Heart left ventricle (tissue), 16 donors: ENCODE data around the gene ZNF692. TPM values are rescaled to one million over a fixed set of nuclear protein-coding genes. Genes with fewer than 3 reads are reported as not detected.

Source experiments
- ATAC-seq, 4 donors: fragments of 200-7000 bp; cut with Tn5 transposase; one replicate each; pipeline ENCODE4 v1.9.1; 2020 to 2022; ENCODE audit warnings: moderate library complexity in 4 of 4, mild to moderate bottlenecking in 3 of 4, moderate number of reproducible peaks in 1 of 4
- DNase-seq, 5 donors: peaks; one replicate each; pipeline ENCODE4 v3.0.0-alpha.2; 2020
- H3K27ac ChIP-seq, 12 donors: fragments of 200-600 bp; sonication (generic) in 4 of 12; one replicate each; pipeline versions ENCODE4 v1.5.0 to v1.8.0; 2016 to 2022; ENCODE audit warnings: mild to moderate bottlenecking in 2 of 12
- H3K27me3 ChIP-seq, 9 donors: fragments of 200-600 bp; sonication (generic) in 2 of 9; one replicate each; pipeline versions ENCODE4 v1.5.1 to v1.8.0; 2016 to 2022; ENCODE audit warnings: mild to moderate bottlenecking in 3 of 9
- H3K36me3 ChIP-seq, 9 donors: fragments of 200-600 bp; sonication (generic) in 2 of 9; one replicate each; pipeline versions ENCODE4 v1.5.0 to v1.8.0; 2018 to 2022; ENCODE audit warnings: mild to moderate bottlenecking in 2 of 9
- H3K4me1 ChIP-seq, 12 donors: fragments of 200-600 bp; sonication (generic) in 4 of 12; one replicate each; pipeline versions ENCODE4 v1.5.0 to v1.8.0; 2016 to 2022; ENCODE audit warnings: mild to moderate bottlenecking in 3 of 12
- H3K4me3 ChIP-seq, 12 donors: fragments of 200-600 bp; sonication (generic) in 4 of 12; one replicate each; pipeline versions ENCODE4 v1.5.0 to v1.8.0; 2017 to 2022; ENCODE audit warnings: mild to moderate bottlenecking in 9 of 12, moderate library complexity in 4 of 12
- H3K9me3 ChIP-seq, 12 donors: fragments of 200-600 bp; sonication (generic) in 4 of 12; one replicate each; pipeline versions ENCODE4 v1.5.0 to v1.8.0; 2016 to 2022; ENCODE audit warnings: mild to moderate bottlenecking in 1 of 12
- CTCF ChIP-seq, 12 donors: fragments of 200-600 bp; sonication (generic) in 4 of 12; IDR thresholded peaks; one replicate each; pipeline versions ENCODE4 v1.5.0 to v1.8.0; 2018 to 2022; ENCODE audit warnings: antibody characterized with exemption in 12 of 12, mild to moderate bottlenecking in 5 of 12
- POLR2A ChIP-seq, 2 donors: fragments of 450-650 bp; IDR thresholded peaks; one replicate each; pipeline ENCODE4 v1.6.1; 2017; ENCODE audit warnings: antibody characterized with exemption in 2 of 2, mild to moderate bottlenecking in 2 of 2, moderate library complexity in 2 of 2
- WGBS, 4 donors: extraction: QIAGEN DNeasy Blood & Tissue Kit in 2 of 4; methylation state at CpG; one replicate each; pipeline versions ENCODE4 v1.1.5 to v1.1.7; 2013 to 2018; 5-methylcytosine and 5-hydroxymethylcytosine counted together
- intact Hi-C, 10 donors: fragments of 100-400 bp; cut with DNase I; formaldehyde crosslinking; loops; one replicate each; pipeline versions ENCODE4 v1.11.1 to v1.14.2; 2022
- polyA plus RNA-seq, 2 donors: library from polyadenylated mRNA; stranded (reverse); fragments of 200-250 nt; gene quantifications; one replicate each; pipeline ENCODE4 v1.2.3, GENCODE V29; 2013
- total RNA-seq, 9 donors: library from RNA; depleted of rRNA in 2 of 9; stranded (reverse); fragments of >200 nt in 2 of 9; fragmentation: NEBNext Ultra II Directional in 3 of 9; extraction: Animal tissue kit (Norgen Biotek cat#: 25700) in 3 of 9; gene quantifications; one replicate each; pipeline versions ENCODE4 v1.1.0 to v1.2.4, GENCODE V29; 2016 to 2023
- donor health status: ischemic (EF 13 %, LVEDD 7.1; RV severe dilation, severe dysfunction).
- donor health status: healthy with polysubstance abuse.
- donor health status: DM: no; HTN: yes; CAD: no.
- donor health status: DM: no; HTN: no; CAD: no.
- donor health status: ischemic (EF 25% LVEDD 6.9; RV normal size, moderate dysfunction).
- donor health status: ischemic (EF 25% LVEDD 5.7; RV mildly dilated, moderate dysfunction).
- donor health status: healthy.
- donor health status: DM: yes; HTN: yes; CAD: no.
- donor health status: ischemic (EF 35%, LVEDD 5.7; RV mildly dilated, moderate dysfunction).
- donor health status: nonischemic (EF 11% LVEDD 7.7; RV severe dilation, severe dysfunction).
- donor health status: DM: yes; HTN: yes; CAD: no.
- donor health status: PGD.
- donor health status: ischemic (EF 29% LVEDD 5.4; RV normal size, mild dysfunction).
- donor health status: nonischemic (EF 23%, LVEDD 6.1; RV moderate dilation, normal function).

The ZNF692 gene
- total and polyA plus RNA-seq, 11 donors: 7.4 to 32.4 (median 14.8) TPM

- intact Hi-C loops: no loop called here
- no peak for ATAC-seq
- Histone ChIP-seq H3K27me3 (no peaks in the 10 kb centered on the region), H3K4me1 (peaks cover 0 to 17% (median 0%) of the 10 kb centered on the region in 12 donors), H3K9me3 (no peaks in the 10 kb centered on the region), H3K4me3 (no peak overlapping the region), H3K36me3 (peaks cover 2 to 73% (median 55%) of the 10 kb centered on the region in 9 donors), H3K27ac (no peak overlapping the region)
- TF ChIP-seq CTCF (IDR thresholded peaks at IDR 0.05) (no peak), POLR2A (IDR thresholded peaks at IDR 0.05) (no peak)
- WGBS, 4 donors: 91 to 97% (median 93%) methylated on average over 2 of the region's 2 CpGs
- no peak for DNase-seq
Measured at GRCh38 chr1:248851390-248851789, 7.5 kb downstream of the ZNF692 start.

DNA sequence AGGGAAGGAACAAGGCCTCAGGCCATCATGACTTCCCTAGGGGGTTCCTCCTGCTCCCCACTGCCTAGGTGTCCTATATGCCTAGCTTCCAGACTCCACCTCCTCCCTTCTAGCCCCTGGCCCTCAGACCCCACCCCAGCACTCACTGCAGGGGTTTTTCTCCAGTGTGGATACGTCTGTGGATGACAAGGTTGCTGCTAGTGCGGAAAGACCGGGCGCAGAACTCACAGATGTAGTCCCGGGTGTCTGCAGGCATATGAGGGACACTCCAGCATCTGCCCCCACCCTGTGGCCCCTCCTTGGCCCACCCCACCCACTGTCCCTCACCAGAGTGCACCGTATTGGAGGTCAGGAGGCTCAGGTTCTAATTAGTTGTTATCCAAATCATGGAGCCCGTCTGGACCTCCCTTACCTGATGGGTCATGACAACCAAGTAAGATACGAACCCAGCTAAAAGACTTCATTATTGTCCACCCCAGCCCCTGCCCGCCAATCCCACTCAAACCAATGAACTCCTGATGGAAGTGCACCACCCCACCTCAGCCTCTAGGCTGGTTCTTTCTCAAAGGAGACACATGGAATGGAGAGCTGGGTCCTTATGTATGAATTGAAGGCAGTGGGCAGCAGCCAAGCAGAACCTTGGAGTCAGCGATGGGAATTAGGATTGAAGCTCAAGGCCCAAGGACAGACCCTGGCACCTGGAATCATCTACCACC, 8.2 kb downstream of the ZNF692 start:
- WGBS, 4 donors: 76 to 87% (median 83%) methylated on average over 7 to 10 of the region's 10 CpGs
- no peak for ATAC-seq
- peaks cover 2 to 78% (median 62%) of the 10 kb centered on the region in 9 donors for H3K36me3 ChIP-seq
- H3K4me1 ChIP-seq: peaks cover 0 to 17% (median 0%) of the 10 kb centered on the region in 12 donors
- H3K27me3 ChIP-seq: no peaks in the 10 kb centered on the region
- no peak for DNase-seq
- no peaks in the 10 kb centered on the region for H3K9me3 ChIP-seq
- H3K27ac ChIP-seq: no peak overlapping the region
- intact Hi-C loops: no loop called here
- H3K4me3 ChIP-seq: no peak overlapping the region
- TF ChIP-seq POLR2A (IDR thresholded peaks at IDR 0.05) (no peak), CTCF (IDR thresholded peaks at IDR 0.05) (no peak)

GRCh38 chr1:248850124-248850523, 8.8 kb downstream of the ZNF692 start:
- Histone ChIP-seq H3K27me3 (no peaks in the 10 kb centered on the region), H3K4me1 (peaks cover 0 to 17% (median 0%) of the 10 kb centered on the region in 12 donors), H3K4me3 (no peak overlapping the region), H3K27ac (no peak overlapping the region), H3K36me3 (peaks cover 2 to 78% (median 67%) of the 10 kb centered on the region in 9 donors), H3K9me3 (no peaks in the 10 kb centered on the region)
- TF ChIP-seq POLR2A (IDR thresholded peaks at IDR 0.05) (no peak), CTCF (IDR thresholded peaks at IDR 0.05) (no peak)
- WGBS, 4 donors: 92 to 96% (median 94%) methylated on average over 7 to 9 of the region's 9 CpGs
- no peak for ATAC-seq
- no peak for DNase-seq
- intact Hi-C loops: no loop called here

DNA sequence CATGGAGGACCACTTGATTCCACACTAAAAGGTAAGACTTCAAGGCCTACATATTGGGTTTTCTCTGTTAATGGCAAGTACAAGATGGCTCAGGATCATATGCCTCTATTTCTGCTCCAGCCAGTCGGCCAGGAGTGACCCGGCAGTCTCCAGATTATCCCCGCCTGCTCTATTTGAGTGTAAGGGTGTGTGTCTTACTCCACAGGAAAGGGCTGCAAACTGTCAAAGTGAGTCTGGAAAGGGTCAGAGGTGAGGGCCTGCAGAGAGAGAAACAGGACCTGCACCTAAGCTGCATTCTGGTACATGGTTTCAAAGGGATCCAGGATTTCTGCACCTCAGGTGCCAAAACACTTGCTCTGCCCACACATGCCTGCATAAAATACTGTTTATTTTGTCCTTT, 9.2 kb downstream of the ZNF692 start:
- no peaks in the 10 kb centered on the region for H3K9me3 ChIP-seq
- H3K4me1 ChIP-seq: peaks cover 0 to 17% (median 0%) of the 10 kb centered on the region in 12 donors
- WGBS, 4 donors: 63 to 76% (median 71%) methylated on average over 3 of the region's 3 CpGs
- no peak for TF ChIP-seq CTCF (IDR thresholded peaks at IDR 0.05)
- TF ChIP-seq POLR2A (IDR thresholded peaks at IDR 0.05): no peak
- intact Hi-C loops: no loop called here
- H3K27me3 ChIP-seq: no peaks in the 10 kb centered on the region
- no peak overlapping the region for H3K4me3 ChIP-seq
- H3K27ac ChIP-seq: no peak overlapping the region
- DNase-seq (no peak), ATAC-seq (no peak)
- H3K36me3 ChIP-seq: peaks cover 2 to 80% (median 72%) of the 10 kb centered on the region in 9 donors
